LNCaP clone FGC (cell line): ENCODE results near the gene OTOG.

Experiments
- DNase-seq: peaks from one replicate; pipeline ENCODE4 v3.0.0-alpha.2; 2011; ENCODE audit warnings: low read depth
- H3K4me3 ChIP-seq: 2 replicates; pipeline ENCODE4 v1.5.1; 2011; ENCODE audit warnings: mild to moderate bottlenecking, low read depth, low read length, control low read depth
- TF ChIP-seq, protein P1 (sequence below): IDR thresholded peaks from 2 replicates; pipeline ENCODE4 v1.5.1; 2012; ENCODE audit warnings: mild to moderate bottlenecking; ENCODE audit not compliant: control insufficient read depth, insufficient read depth; ENCODE audit errors: extremely low read depth

Gene OTOG

DNA sequence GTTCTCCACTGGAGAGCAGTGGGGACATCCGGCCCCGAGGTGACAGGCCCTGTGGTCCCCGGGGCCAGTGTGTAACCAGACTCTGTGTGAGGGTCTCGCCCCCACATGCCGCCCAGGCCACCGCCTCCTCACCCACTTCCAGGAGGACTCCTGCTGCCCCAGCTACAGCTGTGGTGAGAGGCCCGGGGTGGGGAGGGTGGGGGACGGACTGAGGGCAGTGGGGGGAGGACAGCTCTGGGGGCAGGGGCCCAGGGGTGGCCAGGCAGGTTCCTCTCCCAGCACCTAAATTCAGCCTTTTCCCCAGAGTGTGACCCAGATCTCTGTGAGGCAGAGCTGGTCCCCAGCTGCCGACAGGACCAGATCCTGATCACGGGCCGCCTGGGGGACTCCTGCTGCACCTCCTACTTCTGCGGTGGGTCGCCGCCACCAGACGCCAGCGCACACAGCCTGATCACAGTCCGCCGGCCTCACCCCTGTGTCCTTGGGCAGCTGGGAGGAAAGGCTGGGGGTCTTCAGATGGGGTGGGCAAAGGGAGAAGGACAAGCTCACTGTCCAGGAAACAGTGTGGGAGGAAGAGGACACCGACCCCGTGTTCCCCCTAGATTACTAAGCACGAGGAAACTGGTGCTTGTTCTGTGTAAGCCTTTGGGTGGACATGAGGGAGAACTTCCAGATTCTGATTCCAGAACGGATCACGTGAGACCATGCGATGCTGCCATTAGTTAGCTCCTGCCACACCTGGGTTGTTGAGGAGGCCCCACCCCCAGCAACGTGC is 87.9 kb downstream of the OTOG start:
- TF ChIP-seq, protein P1, sequence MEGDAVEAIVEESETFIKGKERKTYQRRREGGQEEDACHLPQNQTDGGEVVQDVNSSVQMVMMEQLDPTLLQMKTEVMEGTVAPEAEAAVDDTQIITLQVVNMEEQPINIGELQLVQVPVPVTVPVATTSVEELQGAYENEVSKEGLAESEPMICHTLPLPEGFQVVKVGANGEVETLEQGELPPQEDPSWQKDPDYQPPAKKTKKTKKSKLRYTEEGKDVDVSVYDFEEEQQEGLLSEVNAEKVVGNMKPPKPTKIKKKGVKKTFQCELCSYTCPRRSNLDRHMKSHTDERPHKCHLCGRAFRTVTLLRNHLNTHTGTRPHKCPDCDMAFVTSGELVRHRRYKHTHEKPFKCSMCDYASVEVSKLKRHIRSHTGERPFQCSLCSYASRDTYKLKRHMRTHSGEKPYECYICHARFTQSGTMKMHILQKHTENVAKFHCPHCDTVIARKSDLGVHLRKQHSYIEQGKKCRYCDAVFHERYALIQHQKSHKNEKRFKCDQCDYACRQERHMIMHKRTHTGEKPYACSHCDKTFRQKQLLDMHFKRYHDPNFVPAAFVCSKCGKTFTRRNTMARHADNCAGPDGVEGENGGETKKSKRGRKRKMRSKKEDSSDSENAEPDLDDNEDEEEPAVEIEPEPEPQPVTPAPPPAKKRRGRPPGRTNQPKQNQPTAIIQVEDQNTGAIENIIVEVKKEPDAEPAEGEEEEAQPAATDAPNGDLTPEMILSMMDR, result no peak
- no peak overlapping the region for H3K4me3 ChIP-seq
- DNase-seq, result no peak

DNA sequence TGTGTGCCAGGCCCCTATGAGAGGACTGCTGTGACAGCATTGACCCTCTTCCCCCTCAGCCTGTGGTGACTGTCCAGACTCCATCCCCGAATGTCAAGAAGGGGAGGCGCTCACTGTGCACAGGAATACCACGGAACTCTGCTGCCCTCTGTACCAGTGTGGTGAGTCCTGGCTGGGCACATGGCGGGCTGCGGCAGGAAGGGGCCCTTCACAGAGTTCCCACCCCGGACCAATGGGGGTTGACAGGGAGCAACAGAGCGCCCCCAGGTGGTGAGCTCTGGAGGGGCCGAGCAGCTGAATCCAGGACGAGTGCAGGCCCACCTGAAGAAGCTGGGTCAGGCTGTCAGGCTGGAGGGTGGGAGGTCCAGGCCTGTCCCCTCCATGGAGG is 88.5 kb downstream of the OTOG start:
- H3K4me3 ChIP-seq, result no peak overlapping the region
- TF ChIP-seq, protein P1, result no peak
- DNase-seq, result no peak

DNA sequence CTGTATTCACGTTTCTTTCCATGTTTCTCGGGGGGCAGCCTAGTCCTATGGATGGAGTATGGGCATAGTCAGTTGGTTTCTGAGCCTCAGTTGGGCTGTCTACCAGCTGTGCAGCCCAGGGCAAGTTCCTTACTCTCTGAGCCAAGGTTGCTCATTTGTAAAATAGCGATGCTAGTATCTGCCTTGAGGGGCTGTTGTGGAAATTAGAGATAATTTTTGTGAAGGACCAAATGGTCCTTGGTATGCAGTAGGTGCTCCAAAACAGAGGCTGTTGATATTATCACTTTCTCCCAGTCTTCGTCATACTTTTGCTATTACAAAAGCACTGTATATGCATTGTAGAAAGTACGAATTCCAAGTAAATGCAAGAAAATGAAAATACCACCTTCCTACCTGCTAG is 89.7 kb downstream of the OTOG start:
- TF ChIP-seq, protein P1, result no peak
- no peak overlapping the region for H3K4me3 ChIP-seq
- DNase-seq, result no peak

DNA sequence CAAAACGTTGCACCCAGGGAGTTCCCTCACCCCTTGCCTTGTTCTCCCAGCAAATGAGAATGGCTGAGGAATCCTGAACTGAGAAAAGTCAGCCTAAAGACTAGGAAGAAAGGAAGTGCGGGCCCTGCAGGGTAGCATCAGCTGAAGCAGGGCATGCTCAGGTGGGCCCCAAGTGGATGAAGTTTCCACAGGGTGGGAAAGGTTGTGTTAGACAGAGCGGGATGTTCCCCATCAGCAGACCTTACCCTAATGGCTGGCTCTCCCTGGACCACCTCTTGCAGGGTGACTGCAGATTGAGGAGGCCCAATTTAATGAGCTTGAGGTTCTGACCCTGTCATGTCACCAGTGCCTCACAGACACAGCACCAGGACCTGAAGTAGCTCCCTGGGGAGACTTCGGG is 90.8 kb downstream of the OTOG start:
- no peak overlapping the region for H3K4me3 ChIP-seq
- DNase-seq, result no peak
- TF ChIP-seq, protein P1, result no peak

DNA sequence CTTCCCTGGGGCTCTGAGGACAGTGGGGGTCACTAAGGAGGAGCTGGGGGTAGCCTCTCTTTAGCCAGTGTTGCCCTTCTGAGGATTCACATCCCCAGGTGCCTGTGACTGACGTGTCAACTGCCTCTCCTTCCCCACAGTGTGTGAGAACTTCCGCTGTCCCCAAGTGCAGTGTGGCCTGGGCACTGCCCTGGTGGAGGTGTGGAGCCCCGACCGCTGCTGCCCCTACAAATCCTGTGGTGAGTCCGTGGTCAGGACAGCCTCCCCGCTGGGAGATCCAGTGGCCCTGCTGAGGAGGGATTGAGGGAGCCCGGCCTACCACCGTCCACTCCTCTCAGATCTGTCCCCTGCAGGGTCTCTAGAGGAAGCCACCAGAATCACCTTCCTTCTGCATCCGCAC is 91.3 kb downstream of the OTOG start:
- no peak for DNase-seq

DNA sequence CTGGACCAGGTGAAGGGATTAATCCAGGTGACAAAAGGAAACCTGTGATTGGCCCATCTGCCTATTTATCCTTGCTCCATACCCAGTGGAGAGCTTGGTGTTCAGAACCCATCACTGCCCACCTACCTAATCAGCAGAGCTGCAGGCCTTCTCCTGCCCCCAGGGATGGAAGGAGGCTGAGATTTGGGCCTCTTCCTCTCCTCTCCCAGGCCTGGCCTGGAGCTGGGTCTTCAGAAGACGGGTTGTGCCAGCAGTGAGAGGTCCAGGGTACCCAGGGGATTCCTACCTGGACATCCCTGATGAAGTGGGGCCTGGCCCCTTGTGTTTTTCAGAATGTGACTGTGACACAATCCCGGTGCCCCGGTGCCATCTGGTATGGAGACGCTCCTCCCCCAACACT is 92.0 kb downstream of the OTOG start:
- TF ChIP-seq, protein P1, result no peak
- no peak for DNase-seq

More for the DNA sequence above, 91.3 kb downstream of the OTOG start:
- TF ChIP-seq, protein P1, result no peak
- no peak overlapping the region for H3K4me3 ChIP-seq

DNA sequence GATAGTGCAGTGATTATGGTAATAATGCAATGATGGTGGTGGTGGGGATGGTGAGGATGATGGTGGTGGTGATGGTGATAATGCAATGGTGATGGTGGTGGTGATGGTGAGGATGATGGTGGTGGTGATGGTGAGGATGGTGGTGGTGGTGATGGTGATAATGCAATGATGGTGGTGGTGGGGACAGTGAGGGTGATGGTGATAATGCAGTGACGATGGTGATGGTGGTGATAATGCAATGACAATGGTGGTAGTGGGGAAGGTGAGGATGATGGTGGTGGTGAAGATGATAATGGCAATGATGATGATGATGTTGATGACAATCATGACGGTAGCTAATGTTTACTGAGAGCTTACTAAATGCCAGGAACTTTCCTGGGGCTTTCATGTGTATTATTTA is 92.7 kb downstream of the OTOG start:
- no peak for DNase-seq
- no peak overlapping the region for H3K4me3 ChIP-seq
- TF ChIP-seq, protein P1, result no peak

More for the DNA sequence above, 92.0 kb downstream of the OTOG start:
- no peak overlapping the region for H3K4me3 ChIP-seq
